Measurements from ENCODE around the gene GSK3B.
A peak's percentile ranks its signal among the peaks of the same experiment; 100 is the strongest.

The GSK3B gene

GRCh38 chr3:119829420-119829819 is 264.8 kb downstream of the GSK3B start:
- no CpG with 5 or more reads among the region's 2 CpGs for WGBS, 2 donors (ENCODE audit: extremely low coverage in 2 of 2, insufficient read length in 2 of 2, insufficient replicate concordance in 1 of 2)
- DNase-seq (ENCODE audit: low spot score): no peak

GRCh38 chr3:119826711-119827608 is 267.3 kb downstream of the GSK3B start:
- Histone ChIP-seq H3K14ac (ENCODE audit: low read length) (no peak overlapping the region), H3K4me1 (ENCODE audit: control insufficient read depth in 2 of 2, insufficient read depth in 1 of 2, low read depth in 1 of 2, low read length in 2 of 2) (peaks cover 6 to 11% of the 10 kb centered on the region in 2 donors), H3K79me1 (ENCODE audit: low read depth, low read length) (no peaks in the 10 kb centered on the region), H3K4ac (ENCODE audit: low read length) (no peak overlapping the region), H3K27ac (replicated peaks; ENCODE audit: low read length) (no peak overlapping the region), H3K4me3 (ENCODE audit: low read length in 2 of 2) (no peak overlapping the region), H3K4me2 (ENCODE audit: insufficient read depth, low read length, poor library complexity, severe bottlenecking) (no peak overlapping the region), H2AK5ac (ENCODE audit: low read depth, low read length) (no peak overlapping the region), H2BK15ac (ENCODE audit: low read length) (no peak overlapping the region), H3K23ac (ENCODE audit: low read depth, low read length, poor library complexity) (no peak overlapping the region), H2BK120ac (ENCODE audit: low read depth, low read length) (no peak overlapping the region), H3K18ac (ENCODE audit: low read length) (no peak overlapping the region), H3K36me3 (replicated peaks in 1 of 2; ENCODE audit: control insufficient read depth in 2 of 2, insufficient read depth in 2 of 2, low read length in 2 of 2) (peaks cover 6 to 35% of the 10 kb centered on the region in 2 donors), H2AFZ (ENCODE audit: low read length) (no peak overlapping the region), H4K91ac (ENCODE audit: low read depth, low read length, poor library complexity) (no peak overlapping the region), H3K9me3 (replicated peaks in 1 of 2; ENCODE audit: control insufficient read depth in 2 of 2, insufficient read depth in 1 of 2, low read depth in 1 of 2, low read length in 2 of 2) (peaks cover 0 to 7% of the 10 kb centered on the region in 2 donors), H3K9ac (ENCODE audit: low read depth, low read length, poor library complexity) (no peak overlapping the region), H2BK12ac (ENCODE audit: low read length) (no peak overlapping the region), H3K27me3 (ENCODE audit: control insufficient read depth in 3 of 3, insufficient read depth in 3 of 3, low read depth in 1 of 3, low read length in 3 of 3) (no peaks in the 10 kb centered on the region), H4K8ac (ENCODE audit: low read depth, low read length) (no peak overlapping the region), H2BK5ac (ENCODE audit: low read length) (no peak overlapping the region)
- no peak for DNase-seq (ENCODE audit: low spot score)
- WGBS, 2 donors (ENCODE audit: extremely low coverage in 2 of 2, insufficient read length in 2 of 2, insufficient replicate concordance in 1 of 2): no CpG with 5 or more reads among the region's 7 CpGs

More at GRCh38 chr3:119829420-119829819, 264.8 kb downstream of the GSK3B start:
- Histone ChIP-seq H3K79me1 (ENCODE audit: low read depth, low read length) (no peaks in the 10 kb centered on the region), H2BK15ac (ENCODE audit: low read length) (no peak overlapping the region), H3K4ac (ENCODE audit: low read length) (no peak overlapping the region), H3K9me3 (replicated peaks in 1 of 2; ENCODE audit: control insufficient read depth in 2 of 2, insufficient read depth in 1 of 2, low read depth in 1 of 2, low read length in 2 of 2) (peaks cover 0 to 7% of the 10 kb centered on the region in 2 donors), H2AFZ (ENCODE audit: low read length) (no peak overlapping the region), H3K27me3 (ENCODE audit: control insufficient read depth in 3 of 3, insufficient read depth in 3 of 3, low read depth in 1 of 3, low read length in 3 of 3) (no peaks in the 10 kb centered on the region), H3K23ac (ENCODE audit: low read depth, low read length, poor library complexity) (no peak overlapping the region), H2BK5ac (ENCODE audit: low read length) (no peak overlapping the region), H3K4me1 (ENCODE audit: control insufficient read depth in 2 of 2, insufficient read depth in 1 of 2, low read depth in 1 of 2, low read length in 2 of 2) (peaks cover 6 to 11% of the 10 kb centered on the region in 2 donors), H3K14ac (ENCODE audit: low read length) (no peak overlapping the region), H3K4me3 (ENCODE audit: low read length in 2 of 2) (no peak overlapping the region), H4K91ac (ENCODE audit: low read depth, low read length, poor library complexity) (no peak overlapping the region), H2BK120ac (ENCODE audit: low read depth, low read length) (no peak overlapping the region), H3K36me3 (replicated peaks in 1 of 2; ENCODE audit: control insufficient read depth in 2 of 2, insufficient read depth in 2 of 2, low read length in 2 of 2) (peaks cover 6 to 41% of the 10 kb centered on the region in 2 donors), H3K27ac (replicated peaks; ENCODE audit: low read length) (no peak overlapping the region), H3K4me2 (ENCODE audit: insufficient read depth, low read length, poor library complexity, severe bottlenecking) (no peak overlapping the region), H2AK5ac (ENCODE audit: low read depth, low read length) (no peak overlapping the region), H2BK12ac (ENCODE audit: low read length) (no peak overlapping the region), H3K9ac (ENCODE audit: low read depth, low read length, poor library complexity) (no peak overlapping the region), H3K18ac (ENCODE audit: low read length) (no peak overlapping the region), H4K8ac (ENCODE audit: low read depth, low read length) (no peak overlapping the region)

GRCh38 chr3:119825820-119826219 is 268.4 kb downstream of the GSK3B start:
- no peaks in the 10 kb centered on the region for H3K27me3 ChIP-seq (ENCODE audit: control insufficient read depth in 3 of 3, insufficient read depth in 3 of 3, low read depth in 1 of 3, low read length in 3 of 3)
- no peak overlapping the region for H4K91ac ChIP-seq (ENCODE audit: low read depth, low read length, poor library complexity)
- H3K4me2 ChIP-seq (ENCODE audit: insufficient read depth, low read length, poor library complexity, severe bottlenecking): no peak overlapping the region
- H3K4me1 ChIP-seq (ENCODE audit: control insufficient read depth in 2 of 2, insufficient read depth in 1 of 2, low read depth in 1 of 2, low read length in 2 of 2): peaks cover 6 to 11% of the 10 kb centered on the region in 2 donors
- H3K4me3 ChIP-seq (ENCODE audit: low read length in 2 of 2): no peak overlapping the region
- no peak overlapping the region for H2BK12ac ChIP-seq (ENCODE audit: low read length)
- H3K36me3 ChIP-seq (replicated peaks in 1 of 2; ENCODE audit: control insufficient read depth in 2 of 2, insufficient read depth in 2 of 2, low read length in 2 of 2): peaks cover 6 to 35% of the 10 kb centered on the region in 2 donors
- H3K9ac ChIP-seq (ENCODE audit: low read depth, low read length, poor library complexity): no peak overlapping the region
- H3K14ac ChIP-seq (ENCODE audit: low read length): no peak overlapping the region
- H2BK120ac ChIP-seq (ENCODE audit: low read depth, low read length): no peak overlapping the region
- no peaks in the 10 kb centered on the region for H3K79me1 ChIP-seq (ENCODE audit: low read depth, low read length)
- no peak overlapping the region for H2BK5ac ChIP-seq (ENCODE audit: low read length)
- no peak overlapping the region for H3K23ac ChIP-seq (ENCODE audit: low read depth, low read length, poor library complexity)
- no peak overlapping the region for H2BK15ac ChIP-seq (ENCODE audit: low read length)
- H3K4ac ChIP-seq (ENCODE audit: low read length): no peak overlapping the region
- no peak overlapping the region for H2AFZ ChIP-seq (ENCODE audit: low read length)
- WGBS, 2 donors (ENCODE audit: extremely low coverage in 2 of 2, insufficient read length in 2 of 2, insufficient replicate concordance in 1 of 2): no CpG with 5 or more reads among the region's 1 CpG
- H4K8ac ChIP-seq (ENCODE audit: low read depth, low read length): no peak overlapping the region
- no peak for DNase-seq (ENCODE audit: low spot score)
- H2AK5ac ChIP-seq (ENCODE audit: low read depth, low read length): no peak overlapping the region
- H3K18ac ChIP-seq (ENCODE audit: low read length): no peak overlapping the region
- H3K27ac ChIP-seq (replicated peaks; ENCODE audit: low read length): peak overlapping the region; percentile 54
- peaks cover 0 to 7% of the 10 kb centered on the region in 2 donors for H3K9me3 ChIP-seq (replicated peaks in 1 of 2; ENCODE audit: control insufficient read depth in 2 of 2, insufficient read depth in 1 of 2, low read depth in 1 of 2, low read length in 2 of 2)

DNA sequence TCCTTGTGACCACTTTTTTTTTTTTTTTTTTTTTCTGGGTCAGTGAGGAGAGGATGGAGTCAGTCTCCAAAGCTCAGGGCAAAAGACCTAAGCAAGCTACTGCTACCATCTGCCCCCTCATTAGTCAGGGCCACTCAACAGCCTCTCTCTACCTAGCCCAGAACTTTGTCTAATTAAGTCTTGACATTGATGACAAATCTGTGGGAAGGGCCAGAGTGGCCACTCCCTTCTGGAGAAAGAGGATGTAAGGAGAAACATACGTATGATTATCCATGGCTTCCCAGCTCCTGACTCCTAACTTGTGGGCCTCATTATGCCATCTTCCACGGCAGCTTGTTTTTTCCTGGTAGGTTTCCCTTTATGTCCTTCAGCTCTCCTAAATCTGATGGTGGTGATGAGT is 274.4 kb downstream of the GSK3B start:
- no peak overlapping the region for H2AK5ac ChIP-seq (ENCODE audit: low read depth, low read length)
- no peaks in the 10 kb centered on the region for H3K27me3 ChIP-seq (ENCODE audit: control insufficient read depth in 3 of 3, insufficient read depth in 3 of 3, low read depth in 1 of 3, low read length in 3 of 3)
- H2BK5ac ChIP-seq (ENCODE audit: low read length): no peak overlapping the region
- no peak overlapping the region for H2BK12ac ChIP-seq (ENCODE audit: low read length)
- no peak overlapping the region for H3K23ac ChIP-seq (ENCODE audit: low read depth, low read length, poor library complexity)
- H3K4me2 ChIP-seq (ENCODE audit: insufficient read depth, low read length, poor library complexity, severe bottlenecking): no peak overlapping the region
- H2BK120ac ChIP-seq (ENCODE audit: low read depth, low read length): no peak overlapping the region
- no peak overlapping the region for H3K4me3 ChIP-seq (ENCODE audit: low read length in 2 of 2)
- H3K9me3 ChIP-seq (replicated peaks in 1 of 2; ENCODE audit: control insufficient read depth in 2 of 2, insufficient read depth in 1 of 2, low read depth in 1 of 2, low read length in 2 of 2): no peaks in the 10 kb centered on the region
- no peak overlapping the region for H3K9ac ChIP-seq (ENCODE audit: low read depth, low read length, poor library complexity)
- H3K27ac ChIP-seq (replicated peaks; ENCODE audit: low read length): no peak overlapping the region
- H3K4me1 ChIP-seq (ENCODE audit: control insufficient read depth in 2 of 2, insufficient read depth in 1 of 2, low read depth in 1 of 2, low read length in 2 of 2): peaks cover 0 to 4% of the 10 kb centered on the region in 2 donors
- no peaks in the 10 kb centered on the region for H3K79me1 ChIP-seq (ENCODE audit: low read depth, low read length)
- no peak overlapping the region for H3K18ac ChIP-seq (ENCODE audit: low read length)
- peaks cover 2 to 3% of the 10 kb centered on the region in 2 donors for H3K36me3 ChIP-seq (replicated peaks in 1 of 2; ENCODE audit: control insufficient read depth in 2 of 2, insufficient read depth in 2 of 2, low read length in 2 of 2)
- no peak overlapping the region for H4K8ac ChIP-seq (ENCODE audit: low read depth, low read length)
- H3K14ac ChIP-seq (ENCODE audit: low read length): no peak overlapping the region
- no peak for DNase-seq (ENCODE audit: low spot score)
- no peak overlapping the region for H2AFZ ChIP-seq (ENCODE audit: low read length)
- no peak overlapping the region for H2BK15ac ChIP-seq (ENCODE audit: low read length)
- no CpG with 5 or more reads among the region's 2 CpGs for WGBS, 2 donors (ENCODE audit: extremely low coverage in 2 of 2, insufficient read length in 2 of 2, insufficient replicate concordance in 1 of 2)
- no peak overlapping the region for H4K91ac ChIP-seq (ENCODE audit: low read depth, low read length, poor library complexity)
- no peak overlapping the region for H3K4ac ChIP-seq (ENCODE audit: low read length)
